Measurements from ENCODE around the gene POLH.
A peak's percentile ranks its signal among the peaks of the same experiment; 100 is the strongest.

POLH gene

GRCh38 chr6:43634702-43635303 is 58.8 kb downstream of the POLH start:
- TF ChIP-seq CTCF (IDR thresholded peaks at IDR 0.05; ENCODE audit: low read length, missing control alignments) = no peak
- DNase-seq (ENCODE audit: low read depth) = no peak
- H3K4me3 ChIP-seq (replicated peaks; ENCODE audit: low read depth, low read length) = no peak overlapping the region

- H3K4me3 ChIP-seq (replicated peaks; ENCODE audit: low read depth, low read length) = peak within 1 kb of the TSS; percentile 97
- peak; percentile 68 for DNase-seq (ENCODE audit: low read depth)
- TF ChIP-seq CTCF (IDR thresholded peaks at IDR 0.05; ENCODE audit: low read length, missing control alignments) = no peak
Observed at GRCh38 chr6:43635387-43636307, 59.7 kb downstream of the POLH start, which contains the start of gene MAD2L1BP. Gene MAD2L1BP (plus strand): TSS chr6:43635840. CDS start chr6:43635876, 36 bp downstream.

GRCh38 chr6:43636308-43636659 is 60.3 kb downstream of the POLH start:
- H3K4me3 ChIP-seq (replicated peaks; ENCODE audit: low read depth, low read length) = peak overlapping the region; percentile 97
- no peak for TF ChIP-seq CTCF (IDR thresholded peaks at IDR 0.05; ENCODE audit: low read length, missing control alignments)
- peak; percentile 17 for DNase-seq (ENCODE audit: low read depth)

GRCh38 chr6:43639984-43640800 is 64.2 kb downstream of the POLH start:
- no peak overlapping the region for H3K4me3 ChIP-seq (replicated peaks; ENCODE audit: low read depth, low read length)
- no peak for TF ChIP-seq CTCF (IDR thresholded peaks at IDR 0.05; ENCODE audit: low read length, missing control alignments)

GRCh38 chr6:43644940-43645612 is 69.1 kb downstream of the POLH start, which contains the start of gene RSPH9:
Gene RSPH9 (plus strand): TSS chr6:43645036. CDS start chr6:43645099, 63 bp downstream.
- no peak for TF ChIP-seq CTCF (IDR thresholded peaks at IDR 0.05; ENCODE audit: low read length, missing control alignments)
- peak within 1 kb of the TSS; percentile 55 for H3K4me3 ChIP-seq (replicated peaks; ENCODE audit: low read depth, low read length)
- peak; percentile 66 for DNase-seq (ENCODE audit: low read depth)

More at GRCh38 chr6:43639984-43640800, 64.2 kb downstream of the POLH start:
- no peak for DNase-seq (ENCODE audit: low read depth)

GRCh38 chr6:43645613-43645964 is 69.6 kb downstream of the POLH start:
- TF ChIP-seq CTCF (IDR thresholded peaks at IDR 0.05; ENCODE audit: low read length, missing control alignments) = no peak
- DNase-seq (ENCODE audit: low read depth) = no peak
- H3K4me3 ChIP-seq (replicated peaks; ENCODE audit: low read depth, low read length) = peak overlapping the region; percentile 55

Data from fibroblast of pulmonary artery (primary cell).